Activated naive CD4-positive, alpha-beta T cell treated with anti-CD3 and anti-CD28 coated beads, Interleukin-2, amount 50 U/mL, for 24 hours (primary cell): ENCODE measurements around the gene BAZ2A.
"Not testable (repeated sequence)": the region's sequence is repeated elsewhere in the genome, so short reads cannot be mapped to it uniquely, and the experiment has no call there.

Source experiments
- H3K27ac Mint-ChIP-seq: one replicate; pipeline ENCODE4 v1.8.0; 2021; ENCODE audit warnings: mild to moderate bottlenecking, mixed read lengths
- H3K27me3 Mint-ChIP-seq: one replicate; pipeline ENCODE4 v1.8.0; 2021; ENCODE audit warnings: mixed read lengths
- H3K36me3 Mint-ChIP-seq: one replicate; pipeline ENCODE4 v1.8.0; 2021; ENCODE audit warnings: mixed read lengths
- H3K4me1 Mint-ChIP-seq: one replicate; pipeline ENCODE4 v1.8.0; 2021; ENCODE audit warnings: mixed read lengths
- H3K4me3 Mint-ChIP-seq: one replicate; pipeline ENCODE4 v1.8.0; 2021; ENCODE audit warnings: mild to moderate bottlenecking, mixed read lengths
- H3K9me3 Mint-ChIP-seq: one replicate; pipeline ENCODE4 v1.8.0; 2021; ENCODE audit warnings: mixed read lengths

BAZ2A gene

GRCh38 chr12:56630180-56630632 is at the start of gene BAZ2A:
Gene BAZ2A (minus strand): TSS chr12:56630326. CDS start chr12:56617530, 12,796 bp downstream.
- Mint-ChIP-seq H3K4me1 (peaks cover 82% of the 10 kb centered on the region), H3K36me3 (peaks cover 3% of the 10 kb centered on the region), H3K27me3 (no peaks in the 10 kb centered on the region), H3K27ac (peak within 1 kb of the TSS; percentile 92), H3K9me3 (no peaks in the 10 kb centered on the region), H3K4me3 (peak within 1 kb of the TSS; percentile 90)

GRCh38 chr12:56678852-56679251 is 48.7 kb upstream of the BAZ2A start:
- H3K4me3 Mint-ChIP-seq = peak overlapping the region; percentile 19
- H3K27ac Mint-ChIP-seq = no peak overlapping the region
- peaks cover 60% of the 10 kb centered on the region for H3K4me1 Mint-ChIP-seq
- H3K9me3 Mint-ChIP-seq = no peaks in the 10 kb centered on the region
- no peaks in the 10 kb centered on the region for H3K27me3 Mint-ChIP-seq
- peaks cover 12% of the 10 kb centered on the region for H3K36me3 Mint-ChIP-seq

DNA sequence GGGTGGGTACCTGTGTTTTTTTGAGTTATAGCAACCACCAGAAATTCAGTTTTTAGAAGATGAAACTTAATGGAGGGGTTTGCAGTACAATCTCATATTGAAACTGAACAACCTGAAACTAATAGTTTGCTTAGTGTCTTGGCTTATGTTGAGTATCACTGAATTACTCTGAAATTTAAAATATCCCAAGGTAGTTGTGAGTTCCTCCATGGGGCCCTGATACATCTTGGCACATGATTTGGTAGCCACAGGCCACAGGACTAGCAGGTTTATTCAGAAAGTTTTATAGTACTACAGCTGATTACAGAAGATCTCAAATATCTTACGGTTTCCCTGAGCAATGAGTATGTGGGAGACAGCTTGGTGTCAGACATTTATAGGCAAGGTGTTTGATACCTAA is 47.6 kb upstream of the BAZ2A start:
- H3K36me3 Mint-ChIP-seq = peaks cover 14% of the 10 kb centered on the region
- peak overlapping the region; percentile 85 for H3K27ac Mint-ChIP-seq
- H3K9me3 Mint-ChIP-seq = no peaks in the 10 kb centered on the region
- peak overlapping the region; percentile 52 for H3K4me3 Mint-ChIP-seq
- peaks cover 64% of the 10 kb centered on the region for H3K4me1 Mint-ChIP-seq
- no peaks in the 10 kb centered on the region for H3K27me3 Mint-ChIP-seq

GRCh38 chr12:56676851-56677580 is 46.9 kb upstream of the BAZ2A start:
- peaks cover 15% of the 10 kb centered on the region for H3K36me3 Mint-ChIP-seq
- H3K27ac Mint-ChIP-seq = no peak overlapping the region

GRCh38 chr12:56671608-56672007 is 41.5 kb upstream of the BAZ2A start:
- peaks cover 54% of the 10 kb centered on the region for H3K4me1 Mint-ChIP-seq
- no peak overlapping the region for H3K4me3 Mint-ChIP-seq
- H3K27ac Mint-ChIP-seq = no peak overlapping the region
- H3K36me3 Mint-ChIP-seq = peaks cover 9% of the 10 kb centered on the region
- H3K27me3 Mint-ChIP-seq = no peaks in the 10 kb centered on the region
- H3K9me3 Mint-ChIP-seq = no peaks in the 10 kb centered on the region

More at GRCh38 chr12:56676851-56677580, 46.9 kb upstream of the BAZ2A start:
- Mint-ChIP-seq H3K4me3 (peak overlapping the region; percentile 30), H3K4me1 (peaks cover 67% of the 10 kb centered on the region), H3K27me3 (no peaks in the 10 kb centered on the region), H3K9me3 (no peaks in the 10 kb centered on the region)

DNA sequence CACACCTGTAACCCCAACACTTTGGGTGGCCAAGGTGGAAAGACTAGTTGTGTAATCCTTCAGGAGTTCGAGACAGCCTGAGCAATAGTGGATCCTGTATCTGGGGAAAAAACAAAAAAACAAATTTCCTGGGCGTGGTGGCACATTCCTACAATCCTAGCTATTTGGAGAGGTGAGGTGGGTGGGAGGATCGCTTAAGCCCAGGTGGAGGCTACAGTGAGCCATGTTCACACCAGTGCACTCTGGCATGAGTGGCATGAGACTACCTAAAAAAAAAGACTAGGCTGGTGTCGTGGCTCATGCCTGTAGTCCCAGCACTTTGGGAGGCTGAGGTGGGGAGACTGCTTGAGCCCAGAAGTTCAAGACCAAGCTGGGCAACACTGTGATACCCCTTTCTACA is 40.7 kb upstream of the BAZ2A start:
- peaks cover 9% of the 10 kb centered on the region for H3K36me3 Mint-ChIP-seq
- no peak overlapping the region for H3K4me3 Mint-ChIP-seq
- no peaks in the 10 kb centered on the region for H3K9me3 Mint-ChIP-seq
- H3K4me1 Mint-ChIP-seq = peaks cover 48% of the 10 kb centered on the region
- no peak overlapping the region for H3K27ac Mint-ChIP-seq
- no peaks in the 10 kb centered on the region for H3K27me3 Mint-ChIP-seq

GRCh38 chr12:56668197-56668457 is 38.0 kb upstream of the BAZ2A start:
- Mint-ChIP-seq H3K9me3 (no peaks in the 10 kb centered on the region), H3K4me1 (peaks cover 40% of the 10 kb centered on the region), H3K4me3 (no peak overlapping the region), H3K27ac (peak overlapping the region; percentile 17), H3K36me3 (peaks cover 9% of the 10 kb centered on the region), H3K27me3 (no peaks in the 10 kb centered on the region)

DNA sequence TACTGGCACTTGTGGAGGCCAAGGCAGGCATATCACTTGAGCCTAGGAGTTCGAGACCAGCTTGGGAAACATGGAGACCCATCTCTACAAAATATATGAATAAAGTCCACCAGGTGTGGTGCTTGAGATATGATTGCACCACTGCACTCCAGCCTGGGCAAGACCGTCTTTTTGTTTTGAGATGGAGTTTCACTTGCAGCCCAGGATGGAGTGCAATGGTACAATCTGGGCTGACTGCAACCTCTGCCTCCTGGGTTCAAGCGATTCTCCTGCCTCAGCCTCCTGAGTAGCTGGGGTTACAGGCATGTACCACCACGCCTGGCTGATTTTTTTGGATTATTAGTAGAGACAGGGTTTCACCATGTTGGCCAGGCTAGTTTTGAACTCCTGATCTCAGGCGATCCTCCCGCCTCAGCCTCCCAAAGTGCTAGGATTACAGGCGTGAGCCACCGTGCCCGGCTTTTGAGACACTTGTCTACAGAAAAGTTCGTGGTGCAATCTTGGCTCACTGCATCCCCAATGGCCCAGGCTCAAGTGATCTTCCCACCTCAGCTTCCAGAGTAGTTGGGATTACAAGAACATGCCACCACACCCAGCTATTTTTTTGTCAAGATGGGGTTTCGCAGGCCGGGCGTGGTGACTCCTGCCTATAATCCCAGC is 32.0 kb upstream of the BAZ2A start:
- H3K9me3 Mint-ChIP-seq = no peaks in the 10 kb centered on the region
- peaks cover 5% of the 10 kb centered on the region for H3K36me3 Mint-ChIP-seq
- H3K27ac Mint-ChIP-seq = peak overlapping the region; percentile 74
- H3K4me1 Mint-ChIP-seq = peaks cover 13% of the 10 kb centered on the region
- H3K4me3 Mint-ChIP-seq = no peak overlapping the region
- H3K27me3 Mint-ChIP-seq = no peaks in the 10 kb centered on the region

- no peaks in the 10 kb centered on the region for H3K27me3 Mint-ChIP-seq
- H3K4me1 Mint-ChIP-seq = peaks cover 13% of the 10 kb centered on the region
- peaks cover 5% of the 10 kb centered on the region for H3K36me3 Mint-ChIP-seq
- peak overlapping the region; percentile 74 for H3K27ac Mint-ChIP-seq
- no peak overlapping the region for H3K4me3 Mint-ChIP-seq
- H3K9me3 Mint-ChIP-seq = no peaks in the 10 kb centered on the region
Observed at GRCh38 chr12:56661560-56661959, 31.4 kb upstream of the BAZ2A start.

DNA sequence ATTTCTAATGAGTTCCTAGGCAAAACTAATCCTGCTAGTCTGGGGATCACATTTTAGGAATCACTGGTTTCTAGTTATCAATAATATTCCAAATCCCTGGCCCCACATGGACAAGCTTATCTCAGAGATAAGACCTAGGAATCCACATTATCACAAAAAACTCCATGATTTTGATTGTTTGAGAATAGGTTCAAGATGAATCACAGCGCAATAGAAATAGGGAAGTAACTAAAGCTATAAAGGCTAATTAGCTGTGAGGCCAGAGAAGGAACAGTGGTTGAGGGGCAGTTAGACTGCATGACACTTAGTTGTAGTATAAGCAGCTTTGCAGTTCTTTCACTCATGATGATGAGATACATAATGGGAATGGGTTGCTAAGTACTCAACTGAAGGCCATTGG is 28.8 kb upstream of the BAZ2A start:
- Mint-ChIP-seq H3K27me3 (no peaks in the 10 kb centered on the region), H3K27ac (no peak overlapping the region), H3K4me3 (no peak overlapping the region), H3K4me1 (peaks cover 13% of the 10 kb centered on the region), H3K36me3 (peaks cover 2% of the 10 kb centered on the region), H3K9me3 (no peaks in the 10 kb centered on the region)

DNA sequence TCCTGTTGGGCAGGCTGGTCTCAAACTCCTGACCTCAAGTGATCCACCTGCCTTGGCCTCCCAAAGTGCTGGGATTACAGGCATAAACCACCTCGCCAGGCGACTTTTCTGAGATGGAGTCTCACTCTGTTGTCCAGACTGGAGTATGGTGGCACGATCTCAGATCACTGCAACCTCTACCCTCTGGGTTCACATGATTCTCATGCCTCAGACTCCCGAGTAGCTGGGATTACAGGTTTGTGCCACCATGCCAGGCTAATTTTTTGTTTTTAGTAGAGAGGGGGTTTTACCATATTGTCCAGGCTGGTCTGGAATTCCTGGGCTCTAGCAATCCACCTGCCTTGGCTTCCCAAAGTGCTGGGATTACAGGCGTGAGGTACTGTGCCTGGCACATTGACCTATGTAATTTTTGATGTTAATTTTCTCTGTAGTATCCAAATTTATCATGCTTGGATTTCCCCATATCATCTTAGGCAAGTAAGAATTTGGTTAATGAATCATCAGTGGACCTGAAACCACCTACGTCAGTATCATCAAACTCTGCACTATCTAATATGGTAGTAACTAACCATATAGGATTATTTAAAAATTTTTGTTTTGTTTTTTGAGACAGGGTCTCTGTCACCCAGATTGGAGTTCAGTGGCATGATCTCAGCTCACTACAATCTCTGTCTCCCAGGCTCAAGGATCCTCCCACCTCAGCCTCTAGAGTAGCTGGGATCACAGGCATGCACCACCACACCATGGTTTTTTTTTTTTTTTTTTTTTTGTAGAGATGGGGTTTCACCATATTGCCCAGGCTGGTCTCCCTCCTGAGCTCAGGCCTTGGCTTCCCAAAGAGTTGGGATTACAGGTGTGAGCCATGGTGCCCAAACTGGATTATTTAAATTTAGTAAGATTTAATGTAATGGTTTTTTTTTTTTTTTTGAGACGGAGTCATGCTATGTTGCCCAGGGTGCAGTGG is 27.6 kb upstream of the BAZ2A start:
- peaks cover 10% of the 10 kb centered on the region for H3K9me3 Mint-ChIP-seq
- H3K27me3 Mint-ChIP-seq = no peaks in the 10 kb centered on the region
- peak overlapping the region; percentile 5 for H3K4me3 Mint-ChIP-seq
- peak overlapping the region; percentile 79 for H3K27ac Mint-ChIP-seq
- peaks cover 13% of the 10 kb centered on the region for H3K4me1 Mint-ChIP-seq
- H3K36me3 Mint-ChIP-seq = peaks cover 3% of the 10 kb centered on the region

DNA sequence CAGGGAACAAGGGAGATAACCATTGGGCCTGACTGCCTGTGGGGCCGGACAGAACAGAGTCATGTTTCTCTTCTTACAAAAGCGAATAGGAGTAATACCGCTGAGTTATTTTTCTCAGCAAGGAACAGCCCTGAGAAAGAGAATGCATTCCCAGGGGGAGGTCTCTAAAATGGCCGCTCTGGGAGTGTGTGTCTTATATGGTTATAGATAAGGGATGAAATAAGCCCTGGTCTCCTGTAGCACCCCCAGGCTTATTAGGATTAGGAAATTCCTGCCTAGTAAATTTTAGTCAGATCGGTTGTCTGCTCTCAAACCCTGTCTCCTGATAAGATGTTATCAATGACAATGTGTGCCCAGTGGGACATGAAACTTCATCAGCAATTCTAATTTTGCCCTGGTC is 23.7 kb upstream of the BAZ2A start:
- H3K4me3 Mint-ChIP-seq, H3K4me1 Mint-ChIP-seq, H3K36me3 Mint-ChIP-seq, H3K27ac Mint-ChIP-seq, H3K9me3 Mint-ChIP-seq, H3K27me3 Mint-ChIP-seq: not testable (repeated sequence)

- H3K4me3 Mint-ChIP-seq, H3K9me3 Mint-ChIP-seq, H3K27ac Mint-ChIP-seq, H3K27me3 Mint-ChIP-seq: not testable (repeated sequence)
- peaks cover 20% of the 10 kb centered on the region for H3K36me3 Mint-ChIP-seq
- peaks cover 25% of the 10 kb centered on the region for H3K4me1 Mint-ChIP-seq
Observed at GRCh38 chr12:56648023-56648422, 17.9 kb upstream of the BAZ2A start.

DNA sequence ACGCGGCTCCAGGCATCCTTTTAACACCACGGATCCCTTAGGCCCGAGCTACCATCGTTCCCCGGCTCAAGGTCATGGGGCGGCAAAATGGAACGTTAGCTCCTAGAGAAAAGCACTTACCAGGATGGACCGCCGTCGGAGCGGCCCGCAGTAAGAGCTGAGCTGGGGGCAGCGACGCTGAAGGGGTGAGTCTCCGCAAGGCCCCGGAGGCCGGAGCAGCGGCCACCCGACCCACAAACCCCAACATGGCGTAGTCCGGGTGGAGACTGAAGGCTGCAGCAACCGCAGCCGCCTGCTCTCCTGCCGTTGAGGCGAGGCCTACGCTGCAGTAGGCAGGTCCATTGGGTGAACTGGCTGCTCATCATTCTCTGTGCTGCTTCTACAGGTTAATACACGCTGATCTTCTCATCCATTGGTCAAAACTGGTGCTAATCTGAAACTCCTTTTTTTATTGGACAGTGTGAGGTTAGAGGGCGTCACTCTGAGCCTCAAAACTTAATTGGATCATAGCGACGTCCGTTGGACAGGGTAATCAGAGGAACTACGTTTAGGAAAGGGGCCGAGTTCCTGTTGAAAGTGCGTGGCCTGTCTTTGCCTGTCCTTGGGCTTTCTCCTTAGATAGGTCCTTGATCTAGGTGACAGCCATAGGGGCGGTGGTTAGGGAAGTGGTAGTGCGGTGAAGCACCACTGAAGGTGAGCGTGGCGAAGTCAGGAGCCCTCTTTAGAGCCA is 15.8 kb upstream of the BAZ2A start, which contains the start of gene ATP5F1B:
Gene ATP5F1B, minus strand, starts transcription at position 268 of the 730 bp plus-strand sequence. Its CDS starts 21 bp downstream, at position 247.
- Mint-ChIP-seq H3K27me3 (no peaks in the 10 kb centered on the region), H3K4me3 (peak within 1 kb of the TSS; percentile 97), H3K9me3 (no peaks in the 10 kb centered on the region), H3K4me1 (peaks cover 33% of the 10 kb centered on the region), H3K27ac (peak within 1 kb of the TSS; percentile 96), H3K36me3 (peaks cover 17% of the 10 kb centered on the region)

GRCh38 chr12:56645201-56645716 is 15.1 kb upstream of the BAZ2A start:
- no peaks in the 10 kb centered on the region for H3K27me3 Mint-ChIP-seq
- no peaks in the 10 kb centered on the region for H3K9me3 Mint-ChIP-seq
- peak overlapping the region; percentile 96 for H3K27ac Mint-ChIP-seq
- H3K4me1 Mint-ChIP-seq = peaks cover 33% of the 10 kb centered on the region
- peak overlapping the region; percentile 97 for H3K4me3 Mint-ChIP-seq
- H3K36me3 Mint-ChIP-seq = peaks cover 20% of the 10 kb centered on the region
